BLaER1 treated with 17β-estradiol and CSF1 and Interleukin-3, amounts not matched to agents 10 nM and 100 nM (cell line): ENCODE results near the gene FKBP2.

Experiments used
- H3K27ac ChIP-seq, 11 experiments: shearing (Covaris generic); formaldehyde crosslinking; 2 replicates each; pipeline ENCODE4 v1.8.1; 2022
- H3K27me3 ChIP-seq, 11 experiments: shearing (Covaris generic); formaldehyde crosslinking; 2 replicates each; pipeline ENCODE4 v1.8.1; 2022
- H3K36me3 ChIP-seq, 11 experiments: shearing (Covaris generic); formaldehyde crosslinking; 2 replicates each; pipeline ENCODE4 v1.8.1; 2022
- H3K4me1 ChIP-seq, 10 experiments: shearing (Covaris generic); formaldehyde crosslinking; 2 replicates each; pipeline ENCODE4 v1.8.1; 2022
- H3K4me2 ChIP-seq, 11 experiments: shearing (Covaris generic); formaldehyde crosslinking; 2 replicates each; pipeline ENCODE4 v1.8.1; 2022
- H3K4me3 ChIP-seq, 10 experiments: shearing (Covaris generic); formaldehyde crosslinking; 2 replicates each; pipeline ENCODE4 v1.8.1; 2022
- H3K9ac ChIP-seq, 11 experiments: shearing (Covaris generic); formaldehyde crosslinking; 2 replicates each; pipeline ENCODE4 v1.8.1; 2022
- H3K9me3 ChIP-seq, 11 experiments: shearing (Covaris generic); formaldehyde crosslinking; replicated peaks in 1 of 11; 2 replicates each; pipeline ENCODE4 v1.8.1; 2022
- H4K20me1 ChIP-seq, 11 experiments: shearing (Covaris generic); formaldehyde crosslinking; 2 replicates each; pipeline ENCODE4 v1.8.1; 2022
- Cebpa-rat ChIP-seq, 11 experiments: shearing (Covaris generic); IDR thresholded peaks; 2 replicates each; pipeline ENCODE4 v1.8.1; 2022

The FKBP2 gene

GRCh38 chr11:64287676-64288352 lies 46.9 kb downstream of the FKBP2 start:
- Histone ChIP-seq H3K4me3 (no peak overlapping the region), H3K9ac (peak overlapping the region in 1 of 11 experiments; percentile 15; a peak in 1 of 22 replicates), H3K9me3 (no peaks in the 10 kb centered on the region), H3K27ac (no peak overlapping the region), H3K27me3 (peaks cover 37 to 42% (median 38%) of the 10 kb centered on the region in 11 experiments), H3K4me1 (peaks cover 35 to 44% (median 38%) of the 10 kb centered on the region in 10 experiments), H3K4me2 (no peak overlapping the region), H4K20me1 (peaks cover 0 to 50% (median 36%) of the 10 kb centered on the region in 11 experiments; a peak in 17 of 22 replicates), H3K36me3 (0 out of 22 replicates have a peak, but pooled peaks cover 0 to 5% (median 0%) of the 10 kb centered on the region in 11 experiments)
- TF ChIP-seq Cebpa-rat (IDR thresholded peaks at IDR 0.05): no peak

- H3K27me3 ChIP-seq: peaks cover 43 to 48% (median 43%) of the 10 kb centered on the region in 11 experiments
- TF ChIP-seq Cebpa-rat (IDR thresholded peaks at IDR 0.05): no peak
- H3K4me1 ChIP-seq: peaks cover 31 to 40% (median 34%) of the 10 kb centered on the region in 10 experiments
- H3K4me2 ChIP-seq: no peak overlapping the region
- H3K4me3 ChIP-seq: no peak overlapping the region
- H3K36me3 ChIP-seq: no peaks in the 10 kb centered on the region
- peaks cover 0 to 56% (median 41%) of the 10 kb centered on the region in 11 experiments; a peak in 17 of 22 replicates for H4K20me1 ChIP-seq
- no peak overlapping the region for H3K27ac ChIP-seq
- no peaks in the 10 kb centered on the region for H3K9me3 ChIP-seq
- H3K9ac ChIP-seq: no peak overlapping the region
Measured at GRCh38 chr11:64288353-64288750, 47.5 kb downstream of the FKBP2 start.

GRCh38 chr11:64289002-64289564 lies 48.2 kb downstream of the FKBP2 start:
- H4K20me1 ChIP-seq: peaks cover 0 to 63% (median 45%) of the 10 kb centered on the region in 11 experiments; a peak in 17 of 22 replicates
- H3K4me2 ChIP-seq: no peak overlapping the region
- no peak overlapping the region for H3K27ac ChIP-seq
- H3K4me3 ChIP-seq: no peak overlapping the region
- TF ChIP-seq Cebpa-rat (IDR thresholded peaks at IDR 0.05): no peak
- H3K36me3 ChIP-seq: no peaks in the 10 kb centered on the region
- H3K4me1 ChIP-seq: peaks cover 24 to 33% (median 27%) of the 10 kb centered on the region in 10 experiments
- H3K9me3 ChIP-seq: no peaks in the 10 kb centered on the region
- no peak overlapping the region for H3K9ac ChIP-seq
- peaks cover 50 to 55% (median 51%) of the 10 kb centered on the region in 11 experiments for H3K27me3 ChIP-seq

- Histone ChIP-seq H3K9ac (no peak overlapping the region), H3K27me3 (peaks cover 65 to 70% (median 66%) of the 10 kb centered on the region in 11 experiments), H3K4me1 (peaks cover 21 to 30% (median 25%) of the 10 kb centered on the region in 10 experiments), H3K9me3 (no peaks in the 10 kb centered on the region), H3K27ac (no peak overlapping the region), H3K36me3 (no peaks in the 10 kb centered on the region), H4K20me1 (peaks cover 0 to 63% (median 45%) of the 10 kb centered on the region in 11 experiments; a peak in 17 of 22 replicates), H3K4me3 (no peak overlapping the region), H3K4me2 (no peak overlapping the region)
- TF ChIP-seq Cebpa-rat (IDR thresholded peaks at IDR 0.05): no peak
Measured at GRCh38 chr11:64290352-64291261, 49.7 kb downstream of the FKBP2 start.

- no peak for TF ChIP-seq Cebpa-rat (IDR thresholded peaks at IDR 0.05)
- Histone ChIP-seq H3K4me3 (peak within 1 kb of the TSS; percentile 0 to 66 (median 48); a peak in 18 of 20 replicates), H3K27ac (no peak within 1 kb of the TSS), H3K27me3 (peaks cover 72 to 77% (median 73%) of the 10 kb centered on the region in 11 experiments), H4K20me1 (peaks cover 0 to 66% (median 45%) of the 10 kb centered on the region in 11 experiments; a peak in 17 of 22 replicates), H3K36me3 (no peaks in the 10 kb centered on the region), H3K4me1 (peaks cover 16 to 25% (median 20%) of the 10 kb centered on the region in 10 experiments), H3K9me3 (no peaks in the 10 kb centered on the region), H3K9ac (peak within 1 kb of the TSS in 10 of 11 experiments; percentile 18 to 59 (median 32); a peak in 13 of 22 replicates), H3K4me2 (peak within 1 kb of the TSS; percentile 61 to 95 (median 80))
Measured at GRCh38 chr11:64291262-64291751, 50.4 kb downstream of the FKBP2 start, which contains the start of gene KCNK4. Gene KCNK4, plus strand, starts transcription at chr11:64291302. Its CDS starts 1,717 bp downstream, at chr11:64293019.

- no peak overlapping the region for H3K27ac ChIP-seq
- H4K20me1 ChIP-seq: peaks cover 0 to 67% (median 47%) of the 10 kb centered on the region in 11 experiments; a peak in 17 of 22 replicates
- peak overlapping the region; percentile 61 to 95 (median 80) for H3K4me2 ChIP-seq
- H3K4me3 ChIP-seq: peak overlapping the region; percentile 0 to 66 (median 48); a peak in 18 of 20 replicates
- no peaks in the 10 kb centered on the region for H3K9me3 ChIP-seq
- peaks cover 78 to 83% (median 79%) of the 10 kb centered on the region in 11 experiments for H3K27me3 ChIP-seq
- TF ChIP-seq Cebpa-rat (IDR thresholded peaks at IDR 0.05): no peak
- peaks cover 10 to 19% (median 14%) of the 10 kb centered on the region in 10 experiments for H3K4me1 ChIP-seq
- H3K9ac ChIP-seq: peak overlapping the region in 10 of 11 experiments; percentile 18 to 59 (median 32); a peak in 13 of 22 replicates
- H3K36me3 ChIP-seq: no peaks in the 10 kb centered on the region
Measured at GRCh38 chr11:64291752-64292459, 51.0 kb downstream of the FKBP2 start.

GRCh38 chr11:64292460-64293254 lies 51.8 kb downstream of the FKBP2 start:
- H3K27ac ChIP-seq: no peak overlapping the region
- no peaks in the 10 kb centered on the region for H3K9me3 ChIP-seq
- no peak for TF ChIP-seq Cebpa-rat (IDR thresholded peaks at IDR 0.05)
- peaks cover 86 to 91% (median 86%) of the 10 kb centered on the region in 11 experiments for H3K27me3 ChIP-seq
- H3K4me3 ChIP-seq: peak overlapping the region; percentile 0 to 66 (median 48); a peak in 18 of 20 replicates
- H3K4me2 ChIP-seq: peak overlapping the region; percentile 61 to 95 (median 80)
- peak overlapping the region in 10 of 11 experiments; percentile 18 to 59 (median 32); a peak in 13 of 22 replicates for H3K9ac ChIP-seq
- H4K20me1 ChIP-seq: peaks cover 0 to 72% (median 48%) of the 10 kb centered on the region in 11 experiments; a peak in 17 of 22 replicates
- H3K36me3 ChIP-seq: no peaks in the 10 kb centered on the region
- H3K4me1 ChIP-seq: peaks cover 9 to 17% (median 13%) of the 10 kb centered on the region in 10 experiments
